GM20431 (cell line): Measurements from ENCODE around the gene SPAAR.
"Not testable (repeated sequence)": the region's sequence is repeated elsewhere in the genome, so short reads cannot be mapped to it uniquely, and the experiment has no call there.

Experiments
- in situ Hi-C: fragments of 300-500 bp; cut with MseI, MboI; formaldehyde crosslinking; loops from one replicate; pipeline ENCODE4 v1.15.0; 2020; ENCODE audit warnings: low sequenced_read_pairs; ENCODE audit not compliant: unreplicated experiment

Gene SPAAR

GRCh38 chr9:35899021-35899420 lies 10.3 kb upstream of the SPAAR start:
- in situ Hi-C loops, result no loop called here

GRCh38 chr9:35903049-35903448 lies 6.2 kb upstream of the SPAAR start:
- in situ Hi-C loops, result no loop called here

- in situ Hi-C loops, result no loop called here
Observed at GRCh38 chr9:35904338-35904737, 5.0 kb upstream of the SPAAR start.

- in situ Hi-C loops, result no loop called here
Observed at GRCh38 chr9:35905051-35905781, 4.1 kb upstream of the SPAAR start.

- in situ Hi-C loops, result no loop called here
Observed at GRCh38 chr9:35905912-35906679, 3.2 kb upstream of the SPAAR start, which contains the start of gene HRCT1. Gene HRCT1, plus strand, starts transcription at chr9:35906202. Its CDS starts 86 bp downstream, at chr9:35906288.

GRCh38 chr9:35906923-35907699 lies 2.2 kb upstream of the SPAAR start:
- in situ Hi-C loops, result no loop called here

- in situ Hi-C loops, result no loop called here
Observed at GRCh38 chr9:35907711-35908503, 1.4 kb upstream of the SPAAR start.

GRCh38 chr9:35908504-35909125 lies 675 bp upstream of the SPAAR start:
- in situ Hi-C loops, result no loop called here

- in situ Hi-C loops, result no loop called here
Observed at GRCh38 chr9:35909687-35910612, 660 bp downstream of the SPAAR start.

GRCh38 chr9:35910613-35911359 lies 1.5 kb downstream of the SPAAR start:
- in situ Hi-C loops, result no loop called here

- in situ Hi-C loops, result no loop called here
Observed at GRCh38 chr9:35911690-35912089, 2.4 kb downstream of the SPAAR start.

GRCh38 chr9:35912791-35913400 lies 3.6 kb downstream of the SPAAR start:
- in situ Hi-C loops, result no loop called here

- in situ Hi-C loops, result not testable (repeated sequence)
Observed at GRCh38 chr9:35913429-35913828, 4.1 kb downstream of the SPAAR start.

- in situ Hi-C loops, result no loop called here
Observed at GRCh38 chr9:35914301-35914807, 5.1 kb downstream of the SPAAR start.

- in situ Hi-C loops, result no loop called here
Observed at GRCh38 chr9:35915681-35916294, 6.5 kb downstream of the SPAAR start.

- in situ Hi-C loops, result no loop called here
Observed at GRCh38 chr9:35917261-35917660, 8.0 kb downstream of the SPAAR start.

- in situ Hi-C loops, result no loop called here
Observed at GRCh38 chr9:35918780-35919179, 9.5 kb downstream of the SPAAR start.
